ACHN (cell line): ENCODE results near the gene COL12A1.

Experiments
- DNase-seq: peaks from one replicate; pipeline ENCODE4 v3.0.0-alpha.2; 2015
- in situ Hi-C: cut with HindIII; loops from 2 replicates; pipeline ENCODE4 v1.10.0; 2017; ENCODE audit warnings: low sequenced_read_pairs, low pct_ligation_motif_present, low pct_unique_long_range_greater_than_20kb

COL12A1 gene

DNA sequence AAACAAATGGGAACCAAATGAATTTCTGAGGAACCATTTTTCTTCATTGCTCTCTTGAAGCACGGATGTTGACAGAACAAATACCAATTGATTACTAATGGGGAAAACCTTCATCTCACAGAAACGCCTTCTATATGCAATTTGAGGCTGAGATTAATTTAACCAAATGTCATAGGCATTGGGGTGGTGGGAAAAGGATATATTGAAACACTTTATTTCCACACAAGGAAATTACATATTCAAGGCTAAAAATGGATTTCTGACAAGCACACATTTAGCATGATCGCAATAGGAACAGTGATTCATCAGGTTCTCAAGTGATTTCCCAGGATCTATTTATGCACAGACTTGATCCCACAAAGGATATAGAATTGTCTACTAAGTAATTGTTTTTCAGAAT, 88.9 kb downstream of the COL12A1 start:
- no peak for DNase-seq
- in situ Hi-C loops: no loop called here

GRCh38 chr6:75115481-75115880, 90.4 kb downstream of the COL12A1 start:
- in situ Hi-C loops: no loop called here
- peak; percentile 38 for DNase-seq

DNA sequence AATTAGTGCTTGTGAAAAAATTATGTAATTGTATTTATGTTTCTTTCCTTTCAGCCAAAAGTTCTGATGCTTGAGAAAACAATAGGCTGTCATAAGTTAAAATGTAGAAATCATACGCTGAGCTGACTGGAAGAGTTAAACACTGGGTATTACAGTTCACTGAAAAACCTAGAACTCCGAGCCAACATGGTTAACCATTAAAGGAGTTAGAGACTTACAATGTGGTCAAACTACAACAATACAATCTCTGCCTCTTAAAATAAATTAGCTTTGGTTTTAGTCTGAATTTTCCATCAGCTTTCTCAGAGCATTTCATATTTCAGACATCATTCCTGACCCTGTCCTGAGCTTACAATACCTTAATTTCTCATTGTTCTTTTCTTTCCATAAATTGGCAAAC, 91.0 kb downstream of the COL12A1 start:
- peak; percentile 58 for DNase-seq
- in situ Hi-C loops: no loop called here

DNA sequence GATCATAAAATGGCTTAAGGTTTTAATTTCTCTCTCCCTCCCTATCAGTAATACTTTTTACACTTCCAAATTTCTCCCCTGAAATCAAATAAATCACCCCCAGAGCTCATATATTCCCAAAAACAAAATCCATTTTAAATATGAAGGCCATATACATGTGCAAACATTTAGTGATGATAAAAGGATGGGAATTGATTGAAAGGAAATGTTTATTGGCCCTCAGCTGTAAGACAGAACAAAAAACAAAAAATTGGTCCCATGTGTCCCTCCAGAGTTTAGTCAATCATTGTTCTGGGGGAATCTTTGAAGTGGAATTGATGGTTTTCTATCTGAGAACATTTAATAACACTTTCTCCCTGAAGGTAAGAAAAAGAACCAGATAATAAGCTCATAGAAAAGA, 91.7 kb downstream of the COL12A1 start:
- no peak for DNase-seq
- in situ Hi-C loops: no loop called here

- in situ Hi-C loops: no loop called here
- DNase-seq: no peak
Measured at GRCh38 chr6:75113446-75113845, 92.4 kb downstream of the COL12A1 start.

DNA sequence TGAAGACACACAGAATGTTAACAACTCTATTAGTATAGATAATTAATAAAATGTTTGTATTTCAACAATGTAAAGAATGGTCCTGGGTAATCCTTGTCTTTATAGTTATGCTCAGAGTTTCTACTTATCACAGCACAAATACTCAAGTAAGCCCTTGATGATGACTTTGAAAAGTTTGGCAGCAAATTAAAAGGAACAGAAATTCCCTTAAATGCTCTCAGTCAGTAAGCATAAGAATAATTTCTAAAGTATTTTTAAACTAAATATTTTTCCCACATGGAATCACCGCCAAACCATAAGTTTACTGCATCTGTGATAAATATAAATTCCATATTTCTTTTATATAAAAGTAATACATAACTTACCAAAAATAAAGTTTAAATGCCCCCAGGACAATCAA, 96.1 kb downstream of the COL12A1 start:
- in situ Hi-C loops: no loop called here
- no peak for DNase-seq

DNA sequence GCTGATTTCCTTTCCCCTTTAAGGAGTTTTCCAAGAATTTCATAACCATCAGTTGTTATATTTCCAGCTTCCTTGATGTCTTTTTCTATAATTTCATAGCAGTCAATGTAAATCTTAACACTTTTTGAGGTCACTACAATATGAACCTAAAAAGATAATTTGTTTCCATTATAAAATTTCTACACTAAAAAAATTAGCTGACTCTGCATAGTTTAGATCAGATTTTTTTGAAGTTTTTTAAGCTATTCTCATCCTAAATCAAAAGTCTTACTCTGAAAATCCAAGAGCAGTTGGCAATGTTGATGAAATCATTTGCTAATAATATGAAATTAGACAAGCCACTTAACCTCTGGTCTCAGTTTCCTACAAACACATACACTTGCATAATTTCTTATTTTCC, 96.8 kb downstream of the COL12A1 start:
- in situ Hi-C loops: no loop called here
- no peak for DNase-seq

GRCh38 chr6:75108333-75108974, 97.4 kb downstream of the COL12A1 start:
- in situ Hi-C loops: no loop called here
- DNase-seq: no peak

GRCh38 chr6:75107913-75108312, 97.9 kb downstream of the COL12A1 start:
- no peak for DNase-seq
- in situ Hi-C loops: no loop called here

DNA sequence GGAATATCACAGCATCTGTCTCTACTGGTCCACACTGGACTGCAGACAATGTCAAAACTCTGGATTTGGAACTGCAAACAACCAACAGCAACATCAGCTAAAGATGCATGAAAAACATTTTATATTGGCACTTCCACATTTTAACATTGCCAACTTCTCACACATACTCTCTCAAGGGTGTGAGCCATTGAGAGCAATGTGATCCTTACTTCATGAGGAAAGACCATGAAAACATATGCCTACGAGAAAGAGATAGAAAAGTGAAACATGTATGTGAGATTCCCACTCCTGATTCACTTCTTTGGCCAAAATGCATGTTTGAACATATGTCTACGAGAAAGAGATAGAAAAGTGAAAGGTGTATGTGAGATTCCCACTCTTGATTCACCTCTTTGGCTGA, 99.4 kb downstream of the COL12A1 start:
- DNase-seq: no peak
- in situ Hi-C loops: no loop called here

- in situ Hi-C loops: no loop called here
- DNase-seq: no peak
Measured at GRCh38 chr6:75103431-75103830, 102.4 kb downstream of the COL12A1 start.

DNA sequence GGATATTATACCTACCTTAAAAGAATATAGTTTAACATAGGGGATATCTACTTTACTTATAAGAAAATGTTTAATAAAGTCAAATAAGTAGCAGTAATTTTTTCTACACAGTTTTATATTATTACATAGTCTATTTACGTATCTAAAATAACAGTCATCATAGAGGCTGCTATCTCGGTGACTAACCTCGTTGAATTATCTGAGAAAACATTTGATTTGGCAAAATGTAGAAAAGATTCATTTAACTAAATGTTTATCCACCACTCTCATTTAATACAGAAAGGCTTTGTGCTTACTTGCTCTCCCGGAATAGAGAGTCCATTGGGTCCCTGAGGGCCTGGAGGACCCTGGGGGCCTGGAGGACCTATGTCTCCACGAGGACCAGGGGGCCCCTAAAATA, 103.6 kb downstream of the COL12A1 start:
- in situ Hi-C loops: no loop called here
- DNase-seq: no peak

DNA sequence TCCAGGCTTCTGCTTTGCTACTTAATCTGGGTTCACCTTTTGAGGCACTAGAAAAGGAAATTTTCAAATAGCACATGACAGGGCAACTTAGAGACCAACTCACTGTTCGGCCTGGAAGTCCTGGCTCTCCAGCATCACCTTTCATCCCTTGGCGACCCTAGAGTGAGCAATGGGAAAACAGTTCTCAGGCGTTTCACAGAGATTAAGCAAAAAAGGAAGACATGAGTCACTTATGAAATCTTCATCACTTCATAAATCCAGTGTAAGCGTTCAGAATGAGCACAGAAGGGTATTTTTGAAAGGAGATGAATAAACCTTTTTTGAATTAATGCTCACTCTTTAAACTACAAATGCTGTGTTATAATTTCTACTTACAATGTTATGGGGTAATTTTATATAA, 104.0 kb downstream of the COL12A1 start:
- in situ Hi-C loops: no loop called here
- DNase-seq: no peak

- in situ Hi-C loops: no loop called here
- DNase-seq: peak; percentile 91
Measured at GRCh38 chr6:75098709-75099108, 107.1 kb downstream of the COL12A1 start.

GRCh38 chr6:75096966-75097365, 108.9 kb downstream of the COL12A1 start:
- DNase-seq: peak; percentile 5
- in situ Hi-C loops: no loop called here

- in situ Hi-C loops: no loop called here
- no peak for DNase-seq
Measured at GRCh38 chr6:75094614-75095200, 111.1 kb downstream of the COL12A1 start.

- no peak for DNase-seq
- in situ Hi-C loops: no loop called here
Measured at GRCh38 chr6:75091467-75092190, 114.2 kb downstream of the COL12A1 start.

DNA sequence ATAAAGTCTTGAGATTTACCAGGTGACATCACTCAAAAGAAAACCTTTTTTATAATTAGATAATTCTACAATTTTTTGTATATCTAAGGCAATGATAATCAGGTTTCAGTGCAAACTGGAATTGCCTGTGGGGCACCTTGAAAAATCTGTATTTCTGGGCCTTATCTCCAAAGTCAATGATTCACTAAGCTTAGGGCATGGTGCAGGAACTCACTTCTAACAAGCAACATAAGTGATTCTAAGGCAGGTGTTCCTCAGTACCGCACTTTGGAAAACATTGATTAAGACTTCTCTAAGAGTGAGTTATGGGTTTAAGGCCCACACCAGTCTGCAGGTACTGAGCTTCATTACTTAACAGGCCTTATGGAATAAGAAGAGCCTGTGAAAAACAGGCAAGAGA, 115.3 kb downstream of the COL12A1 start:
- DNase-seq: no peak
- in situ Hi-C loops: no loop called here

DNA sequence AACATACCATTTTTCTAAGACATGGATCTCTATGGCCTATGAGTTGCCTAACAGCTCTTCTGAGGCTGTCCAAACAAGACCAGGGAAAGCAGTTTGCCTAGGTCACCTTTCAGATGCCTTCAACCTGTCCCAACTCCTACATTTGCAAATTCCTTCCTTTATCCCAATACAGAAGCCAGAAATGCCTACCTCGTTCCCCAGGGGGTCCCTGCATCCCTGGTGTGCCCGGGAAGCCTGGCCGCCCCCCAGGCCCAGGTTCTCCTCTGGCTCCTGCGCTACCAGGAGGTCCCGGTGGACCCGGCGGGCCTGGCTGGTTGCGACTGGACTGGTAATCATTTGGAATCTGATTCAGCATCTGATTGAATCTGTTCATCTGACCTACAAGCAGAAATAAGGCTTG, 115.9 kb downstream of the COL12A1 start:
- in situ Hi-C loops: no loop called here
- no peak for DNase-seq
